ENCODE measurements around the gene CACNA1C.

CACNA1C gene

DNA sequence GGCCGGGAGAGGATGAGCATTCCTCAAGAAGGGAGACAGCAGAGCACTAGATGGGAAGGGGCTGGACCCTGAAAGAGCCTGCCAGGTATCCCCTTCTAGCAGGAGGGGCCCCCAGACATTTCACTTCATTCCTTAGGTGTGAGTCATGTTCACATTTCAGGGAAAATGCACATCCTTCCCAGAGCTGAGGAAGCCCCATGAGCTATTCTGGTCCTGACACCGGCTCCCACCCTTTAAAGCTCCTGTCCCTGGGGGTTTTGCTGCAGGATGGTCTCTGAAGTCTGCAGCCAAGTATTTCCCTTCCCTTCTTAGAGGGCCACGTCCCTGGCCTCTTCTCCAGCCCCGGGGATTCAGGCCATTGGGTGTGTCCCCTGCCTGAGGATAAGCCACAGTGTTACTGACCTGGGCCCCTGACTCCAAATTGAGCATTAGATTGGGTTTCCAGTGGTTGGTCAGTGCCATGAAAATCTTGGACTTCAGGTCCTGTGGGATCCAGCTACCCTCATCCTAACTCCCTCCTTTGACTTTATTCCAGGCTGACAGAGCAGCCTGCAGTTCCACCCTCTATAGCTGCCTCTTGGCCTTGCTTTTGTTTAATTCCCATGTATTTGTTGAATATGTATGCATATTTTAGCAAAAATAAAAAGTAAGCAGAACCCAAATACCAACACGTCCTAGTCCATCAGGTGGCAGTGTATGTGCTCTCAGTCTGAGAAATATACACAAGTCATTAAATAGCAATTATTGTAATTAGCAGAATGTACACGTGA lies 267.1 kb downstream of the CACNA1C start:
- Mint-ChIP-seq H3K4me1 (no peaks in the 10 kb centered on the region), H3K9me3 (no peaks in the 10 kb centered on the region), H3K4me3 (no peak overlapping the region), H3K27me3 (peaks cover 6% of the 10 kb centered on the region), H3K36me3 (no peaks in the 10 kb centered on the region), H3K27ac (no peak overlapping the region)

DNA sequence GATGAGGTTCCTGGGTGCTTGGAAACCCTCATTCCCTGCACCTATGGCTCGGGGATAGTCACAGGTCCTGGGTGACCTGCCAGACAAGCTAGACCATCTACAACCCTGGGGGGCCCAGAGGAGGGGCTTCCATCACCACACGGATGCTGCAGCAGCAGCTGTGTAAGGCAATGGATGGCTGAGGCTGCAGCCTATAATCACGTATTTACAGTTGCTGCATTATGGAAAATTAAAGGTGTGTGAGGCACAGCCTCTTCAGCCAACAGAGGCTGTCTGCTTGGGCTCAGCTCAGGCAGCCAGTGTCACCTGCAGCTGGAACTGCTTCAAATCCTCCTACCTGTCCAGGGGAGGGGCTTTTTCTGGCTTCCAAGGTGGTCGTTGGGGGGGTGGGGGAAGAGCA lies 268.1 kb downstream of the CACNA1C start:
- no peak overlapping the region for H3K4me3 Mint-ChIP-seq
- no peaks in the 10 kb centered on the region for H3K9me3 Mint-ChIP-seq
- no peaks in the 10 kb centered on the region for H3K36me3 Mint-ChIP-seq
- H3K4me1 Mint-ChIP-seq = no peaks in the 10 kb centered on the region
- H3K27ac Mint-ChIP-seq = no peak overlapping the region
- H3K27me3 Mint-ChIP-seq = peaks cover 6% of the 10 kb centered on the region

DNA sequence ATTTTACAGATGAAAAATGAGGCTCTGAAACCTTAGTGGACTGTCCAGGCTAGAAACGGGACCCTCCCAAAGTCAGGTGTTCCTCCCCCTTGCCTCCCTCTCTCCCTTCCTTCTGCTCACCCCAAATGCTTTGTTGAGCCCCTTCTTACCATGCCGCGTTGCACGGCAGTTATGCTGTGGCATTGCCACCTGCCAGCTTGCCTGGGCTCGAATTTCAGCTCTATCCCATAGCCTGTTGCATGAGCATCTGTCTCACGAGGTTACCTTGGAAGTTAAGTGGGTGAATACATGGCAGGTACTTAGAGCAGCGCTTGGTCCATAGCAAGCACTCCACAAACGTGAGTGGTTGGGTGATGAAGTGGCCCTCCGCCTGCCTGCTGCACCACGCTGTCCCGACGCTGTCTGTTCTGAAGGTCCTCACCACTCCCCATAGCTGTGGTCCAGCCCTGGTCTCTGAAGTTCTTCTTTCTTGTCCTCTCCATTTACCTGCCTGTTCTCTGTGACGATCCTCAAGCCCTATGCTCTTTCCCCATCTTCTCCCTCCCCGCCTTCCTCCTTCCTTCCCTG lies 269.9 kb downstream of the CACNA1C start:
- Mint-ChIP-seq H3K27me3 (peaks cover 9% of the 10 kb centered on the region), H3K4me3 (no peak overlapping the region), H3K4me1 (no peaks in the 10 kb centered on the region)

DNA sequence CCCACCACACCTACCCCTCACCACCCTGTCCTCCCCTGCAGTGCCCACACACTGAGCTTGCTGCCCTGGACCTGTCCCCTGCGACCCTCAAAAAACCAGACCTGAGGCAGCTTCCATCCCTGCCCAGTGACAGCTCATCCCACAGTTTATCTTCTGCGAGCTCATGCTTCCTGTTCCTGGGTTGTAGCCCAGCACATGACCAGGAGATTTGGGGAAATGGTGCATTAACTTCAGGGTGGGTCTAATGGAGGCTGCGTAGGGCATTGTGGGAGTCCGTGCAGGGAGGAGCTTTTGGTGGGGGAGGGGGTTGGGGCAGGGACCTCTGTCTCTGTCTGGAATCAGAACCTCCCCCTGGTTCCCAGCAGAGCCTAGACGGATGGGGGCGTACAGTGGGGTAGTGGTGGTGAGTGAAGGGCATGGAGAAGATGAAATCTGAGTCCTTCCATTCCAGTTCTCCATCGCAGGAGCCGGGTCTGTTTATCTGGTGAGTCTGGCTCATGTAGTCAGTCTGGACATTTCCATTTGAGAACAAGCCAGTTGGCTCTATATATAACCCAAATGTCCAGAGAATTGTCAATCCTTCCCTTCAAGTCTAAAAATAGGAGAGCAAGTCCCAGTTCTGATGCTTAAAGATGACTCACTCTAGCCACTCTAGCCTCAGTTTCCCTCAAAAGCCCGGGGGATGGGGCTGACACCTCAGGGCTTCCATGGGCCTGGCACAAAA lies 270.9 kb downstream of the CACNA1C start:
- no peaks in the 10 kb centered on the region for H3K4me1 Mint-ChIP-seq

More for the DNA sequence above, 269.9 kb downstream of the CACNA1C start:
- Mint-ChIP-seq H3K27ac (no peak overlapping the region), H3K9me3 (no peaks in the 10 kb centered on the region), H3K36me3 (no peaks in the 10 kb centered on the region)

DNA sequence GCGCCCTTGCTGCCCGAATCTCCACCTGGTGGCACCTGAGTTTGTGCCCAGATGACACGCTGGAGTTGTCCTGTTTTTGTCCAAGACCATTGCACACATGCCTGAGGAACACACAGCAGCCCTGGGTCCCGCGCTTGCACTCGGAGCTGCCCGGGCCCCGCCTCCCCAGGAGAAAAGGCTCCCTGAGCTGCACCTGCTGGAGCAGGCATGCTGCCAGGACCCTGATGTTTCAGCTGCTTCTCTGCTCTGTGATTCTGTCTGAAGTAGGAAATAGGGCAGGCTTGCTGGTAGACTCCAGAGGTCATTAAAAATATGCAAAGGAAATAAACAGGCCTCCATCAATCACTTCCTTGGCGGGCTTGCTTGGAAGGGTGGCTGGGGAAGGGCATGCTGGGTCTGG lies 271.6 kb downstream of the CACNA1C start:
- no peak overlapping the region for H3K27ac Mint-ChIP-seq
- peaks cover 7% of the 10 kb centered on the region for H3K27me3 Mint-ChIP-seq
- no peak overlapping the region for H3K4me3 Mint-ChIP-seq
- H3K36me3 Mint-ChIP-seq = no peaks in the 10 kb centered on the region
- no peaks in the 10 kb centered on the region for H3K4me1 Mint-ChIP-seq
- H3K9me3 Mint-ChIP-seq = no peaks in the 10 kb centered on the region

More for the DNA sequence above, 270.9 kb downstream of the CACNA1C start:
- Mint-ChIP-seq H3K27me3 (peaks cover 7% of the 10 kb centered on the region), H3K27ac (no peak overlapping the region), H3K4me3 (no peak overlapping the region), H3K9me3 (no peaks in the 10 kb centered on the region), H3K36me3 (no peaks in the 10 kb centered on the region)

DNA sequence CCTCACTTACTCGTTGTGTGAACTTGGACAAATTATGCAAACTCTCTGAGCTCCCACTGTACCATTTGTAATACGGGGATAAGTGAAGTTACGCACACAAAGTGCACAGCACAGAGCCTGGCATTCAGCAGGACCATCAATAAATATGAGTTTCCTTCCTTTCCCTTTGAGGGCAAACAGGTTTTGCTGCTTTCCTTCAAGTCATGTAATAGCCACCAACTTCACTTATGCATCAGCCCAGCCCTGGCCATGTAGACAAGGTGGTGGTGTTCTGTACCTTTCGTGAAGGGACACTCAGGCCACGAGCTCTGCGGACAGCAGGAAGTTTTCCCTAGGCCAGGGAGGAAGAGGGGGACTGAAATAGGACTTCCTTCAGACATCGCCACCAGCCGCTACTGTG lies 272.7 kb downstream of the CACNA1C start:
- Mint-ChIP-seq H3K27me3 (peaks cover 7% of the 10 kb centered on the region), H3K4me3 (no peak overlapping the region), H3K4me1 (no peaks in the 10 kb centered on the region), H3K27ac (no peak overlapping the region), H3K36me3 (no peaks in the 10 kb centered on the region), H3K9me3 (no peaks in the 10 kb centered on the region)

DNA sequence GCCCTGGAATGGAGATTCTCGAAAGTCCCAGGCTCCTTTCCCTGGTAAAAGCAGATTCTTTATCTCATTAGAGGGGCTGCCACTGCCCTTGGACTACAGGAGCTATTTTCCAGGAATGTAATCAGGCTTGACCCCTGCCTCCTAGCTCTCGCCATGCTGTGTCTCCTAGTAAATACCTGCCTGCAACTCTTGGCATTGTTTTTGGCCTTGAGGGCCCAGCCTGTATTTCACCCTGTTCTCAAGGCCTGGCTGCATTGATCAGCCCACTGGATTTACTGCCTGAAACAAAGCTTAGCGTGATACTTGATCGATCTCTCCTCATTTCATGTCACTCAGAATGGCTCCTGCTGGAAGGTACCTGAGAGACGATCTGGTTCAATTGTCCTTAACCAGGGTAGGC lies 273.7 kb downstream of the CACNA1C start:
- no peaks in the 10 kb centered on the region for H3K36me3 Mint-ChIP-seq
- no peaks in the 10 kb centered on the region for H3K4me1 Mint-ChIP-seq
- H3K9me3 Mint-ChIP-seq = no peaks in the 10 kb centered on the region
- H3K4me3 Mint-ChIP-seq = no peak overlapping the region
- no peak overlapping the region for H3K27ac Mint-ChIP-seq
- H3K27me3 Mint-ChIP-seq = peaks cover 9% of the 10 kb centered on the region

DNA sequence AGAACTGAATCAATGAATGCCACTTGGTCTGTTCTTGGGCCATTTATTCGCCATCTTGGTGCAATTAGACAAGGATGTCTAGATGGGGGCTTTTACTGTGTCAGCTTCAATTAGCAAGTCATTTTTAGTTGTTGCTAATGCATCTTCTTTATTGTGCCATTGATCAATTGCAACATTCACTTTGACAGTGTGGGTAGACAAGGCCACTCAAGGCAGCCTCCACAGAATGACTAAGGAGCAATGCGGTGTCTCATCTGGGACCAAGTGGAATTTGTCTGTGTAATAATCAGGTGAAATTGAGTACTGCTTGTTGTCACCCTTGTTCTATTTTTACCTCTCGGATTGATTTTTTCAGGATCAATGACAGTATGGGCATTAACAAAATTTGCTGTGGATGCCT lies 275.9 kb downstream of the CACNA1C start:
- Mint-ChIP-seq H3K4me1 (no peaks in the 10 kb centered on the region), H3K9me3 (no peaks in the 10 kb centered on the region), H3K27ac (no peak overlapping the region), H3K27me3 (peaks cover 6% of the 10 kb centered on the region), H3K4me3 (no peak overlapping the region), H3K36me3 (no peaks in the 10 kb centered on the region)

DNA sequence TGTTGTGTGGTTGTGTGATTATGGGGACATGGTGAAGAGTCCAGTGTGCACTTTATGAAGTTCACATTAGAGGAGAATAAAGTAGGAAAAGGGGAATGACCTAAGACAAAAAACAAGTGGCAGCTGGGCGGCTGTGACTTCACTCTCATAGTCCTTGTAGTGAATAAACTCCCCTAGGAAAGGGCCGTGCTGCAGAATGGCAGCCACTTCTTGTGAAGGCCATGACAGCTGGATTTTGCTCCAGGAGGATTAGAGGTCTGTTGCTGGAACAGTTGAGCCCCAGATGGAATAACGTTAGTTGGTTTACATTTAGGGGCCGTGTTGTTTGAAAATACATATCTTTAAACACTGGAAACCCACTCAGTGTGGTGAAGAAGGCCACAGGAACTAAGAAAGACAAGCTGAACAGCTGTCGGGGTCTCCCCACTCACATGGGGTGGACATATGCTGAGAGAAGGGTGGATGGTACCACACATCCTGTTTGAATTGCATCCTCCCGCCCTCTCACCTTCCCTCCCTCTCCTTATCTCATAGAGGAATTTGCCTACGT lies 276.9 kb downstream of the CACNA1C start:
- Mint-ChIP-seq H3K27me3 (peaks cover 6% of the 10 kb centered on the region), H3K4me3 (no peak overlapping the region), H3K9me3 (no peaks in the 10 kb centered on the region), H3K36me3 (no peaks in the 10 kb centered on the region), H3K27ac (no peak overlapping the region), H3K4me1 (no peaks in the 10 kb centered on the region)

DNA sequence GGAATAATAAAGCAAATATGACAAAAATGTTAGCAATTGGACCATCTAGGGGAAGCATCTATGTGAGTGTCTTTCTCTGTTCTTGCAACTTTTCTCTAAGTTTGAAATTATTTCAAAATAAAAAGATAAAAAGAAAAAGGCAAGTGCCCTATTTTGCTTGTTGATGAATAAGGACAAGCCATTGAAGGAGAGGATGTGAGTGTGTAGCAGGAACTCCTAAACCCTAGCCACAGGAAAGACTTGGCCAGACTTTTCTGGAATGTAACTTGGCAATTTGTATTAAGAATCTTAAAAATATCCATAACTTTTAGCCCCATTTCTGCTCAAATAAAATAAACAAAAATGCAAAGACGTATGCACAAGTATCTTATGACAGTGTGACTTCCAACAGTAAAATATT lies 279.4 kb downstream of the CACNA1C start:
- H3K27me3 Mint-ChIP-seq = peaks cover 7% of the 10 kb centered on the region
- no peak overlapping the region for H3K27ac Mint-ChIP-seq
- no peaks in the 10 kb centered on the region for H3K9me3 Mint-ChIP-seq
- no peaks in the 10 kb centered on the region for H3K4me1 Mint-ChIP-seq
- no peaks in the 10 kb centered on the region for H3K36me3 Mint-ChIP-seq
- no peak overlapping the region for H3K4me3 Mint-ChIP-seq

DNA sequence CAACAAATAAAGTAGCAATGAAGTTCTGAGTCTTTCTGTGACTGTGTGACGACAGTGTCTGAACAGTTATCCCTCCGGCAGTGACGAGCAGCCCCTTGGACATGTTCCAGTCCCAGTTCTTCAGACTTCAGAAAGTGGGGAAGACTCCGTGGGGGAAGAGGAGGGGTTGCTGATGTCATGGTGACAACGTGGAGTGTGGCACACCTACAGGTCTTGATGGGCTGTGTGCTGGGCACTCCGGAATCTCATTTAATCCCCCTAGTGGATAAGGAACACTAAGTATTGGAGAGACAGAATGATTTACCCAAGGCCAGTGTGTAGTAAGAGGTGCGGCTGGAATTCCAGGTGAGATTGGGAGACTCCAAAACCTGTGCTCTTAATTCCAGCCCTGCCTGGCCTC lies 280.2 kb downstream of the CACNA1C start:
- no peaks in the 10 kb centered on the region for H3K9me3 Mint-ChIP-seq
- no peak overlapping the region for H3K4me3 Mint-ChIP-seq
- H3K4me1 Mint-ChIP-seq = no peaks in the 10 kb centered on the region
- H3K27me3 Mint-ChIP-seq = peaks cover 7% of the 10 kb centered on the region
- H3K36me3 Mint-ChIP-seq = no peaks in the 10 kb centered on the region
- H3K27ac Mint-ChIP-seq = no peak overlapping the region

DNA sequence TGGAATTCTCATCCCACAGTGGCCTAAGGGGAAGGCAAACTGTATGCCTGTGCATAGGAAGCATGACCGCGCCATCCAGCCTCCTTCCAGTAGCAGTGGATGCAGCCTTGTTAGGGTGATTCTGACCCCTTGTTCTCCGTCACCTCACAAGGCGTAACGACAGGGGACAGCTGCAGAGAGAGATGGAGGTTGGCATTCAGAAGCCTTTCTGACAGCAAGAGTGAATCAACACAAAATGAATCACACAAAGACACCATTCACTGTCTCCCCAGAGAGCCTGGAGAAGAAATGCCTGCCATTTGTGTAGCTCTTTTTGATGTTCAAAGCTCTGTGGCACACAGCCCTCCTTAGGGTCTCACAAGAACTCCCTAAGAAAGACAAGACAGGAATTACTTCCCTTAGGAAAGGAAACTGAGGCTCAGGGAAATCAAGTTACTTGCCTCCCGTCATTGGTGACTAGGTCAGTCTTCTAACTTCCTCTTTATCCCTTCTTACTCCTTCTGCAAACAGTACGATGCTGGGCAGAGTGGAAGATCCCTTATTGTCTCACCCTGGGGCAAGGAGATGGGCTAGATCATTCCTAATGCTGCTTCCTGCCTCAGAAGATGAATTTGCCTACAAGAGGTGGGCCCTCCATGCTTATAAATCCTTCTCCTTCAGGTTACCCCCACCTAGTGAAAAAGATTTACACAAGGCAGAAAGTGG lies 280.9 kb downstream of the CACNA1C start:
- Mint-ChIP-seq H3K27me3 (peaks cover 7% of the 10 kb centered on the region), H3K27ac (no peak overlapping the region), H3K36me3 (no peaks in the 10 kb centered on the region), H3K4me1 (no peaks in the 10 kb centered on the region), H3K9me3 (no peaks in the 10 kb centered on the region), H3K4me3 (no peak overlapping the region)

DNA sequence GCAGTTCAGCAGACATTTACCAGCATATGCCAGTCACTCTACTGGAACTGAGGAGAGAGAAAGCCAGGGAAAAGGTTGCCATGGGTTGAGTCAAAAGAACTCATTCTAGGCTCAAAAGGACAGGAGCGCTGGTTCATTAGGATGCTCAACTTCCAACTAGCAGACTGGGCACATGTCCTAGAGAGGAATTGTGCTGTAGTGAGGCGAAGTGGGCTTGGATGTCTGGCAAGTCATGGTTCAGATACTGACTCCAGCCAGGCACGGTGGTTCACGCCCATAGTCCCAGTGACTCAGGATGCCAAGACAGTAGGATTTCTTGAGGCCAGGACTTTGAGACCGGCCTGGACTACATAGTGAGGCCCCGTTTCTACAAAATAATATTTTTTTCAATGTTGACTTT lies 281.5 kb downstream of the CACNA1C start:
- H3K27me3 Mint-ChIP-seq = peaks cover 7% of the 10 kb centered on the region
- H3K4me3 Mint-ChIP-seq = no peak overlapping the region
- H3K9me3 Mint-ChIP-seq = no peaks in the 10 kb centered on the region
- H3K27ac Mint-ChIP-seq = no peak overlapping the region
- H3K36me3 Mint-ChIP-seq = no peaks in the 10 kb centered on the region
- H3K4me1 Mint-ChIP-seq = no peaks in the 10 kb centered on the region

DNA sequence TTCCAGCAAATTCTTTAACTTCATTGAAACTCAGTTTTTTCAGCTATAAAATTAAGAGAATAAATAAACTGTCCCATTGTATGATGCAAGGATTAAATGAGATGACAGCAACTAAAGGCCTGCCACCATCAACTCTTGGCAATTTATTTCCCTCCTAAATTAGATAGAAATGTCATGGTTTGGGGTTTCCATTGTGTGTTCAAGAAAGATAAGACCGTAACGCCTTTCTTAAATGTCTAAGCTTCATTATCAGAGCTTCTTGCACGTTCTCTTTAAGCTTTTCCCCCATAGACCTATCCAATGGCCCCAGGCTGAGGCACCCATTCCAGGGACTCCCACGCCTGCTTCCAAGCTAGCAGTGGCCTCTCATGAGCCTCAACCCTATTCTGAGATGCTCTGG lies 281.9 kb downstream of the CACNA1C start:
- Mint-ChIP-seq H3K27ac (no peak overlapping the region), H3K4me1 (no peaks in the 10 kb centered on the region), H3K36me3 (no peaks in the 10 kb centered on the region), H3K4me3 (no peak overlapping the region), H3K9me3 (no peaks in the 10 kb centered on the region), H3K27me3 (peaks cover 7% of the 10 kb centered on the region)

DNA sequence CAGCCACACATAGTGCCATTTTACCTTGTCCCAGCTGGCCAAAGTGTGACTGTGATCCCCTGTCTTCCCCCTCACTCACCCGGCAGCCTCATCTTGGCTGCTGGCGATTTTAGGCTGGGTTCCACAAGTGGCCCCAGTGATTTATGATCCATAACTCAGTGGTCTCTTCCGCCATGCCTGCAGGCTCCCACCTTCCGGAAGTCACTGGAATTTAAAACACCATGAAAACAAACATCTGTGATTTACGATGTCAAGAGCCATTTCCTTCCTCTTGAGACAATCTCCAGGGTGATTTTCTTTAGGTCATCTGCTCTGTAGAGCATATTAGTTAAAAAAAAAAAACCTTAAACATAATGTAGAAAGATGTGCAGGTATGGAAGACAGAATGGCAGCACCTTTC lies 282.3 kb downstream of the CACNA1C start:
- Mint-ChIP-seq H3K4me1 (no peaks in the 10 kb centered on the region), H3K27me3 (peaks cover 7% of the 10 kb centered on the region), H3K4me3 (no peak overlapping the region), H3K27ac (no peak overlapping the region), H3K9me3 (no peaks in the 10 kb centered on the region), H3K36me3 (no peaks in the 10 kb centered on the region)

Data from activated naive CD4-positive, alpha-beta T cell treated with anti-CD3 and anti-CD28 coated beads, Interleukin-2, amount 50 U/mL, for 24 hours (primary cell).